GM19328 (cell line): ENCODE results near the gene NUCB2.

Source experiments
- ATAC-seq: cut with Tn5 transposase; IDR thresholded peaks from one replicate; pipeline ENCODE4 v1.9.1; 2021; ENCODE audit warnings: mild to moderate bottlenecking, moderate library complexity; ENCODE audit not compliant: unreplicated experiment

The NUCB2 gene

GRCh38 chr11:17379383-17380180 is 103.0 kb downstream of the NUCB2 start:
- ATAC-seq: no peak

GRCh38 chr11:17381156-17381555 is 104.6 kb downstream of the NUCB2 start:
- ATAC-seq: no peak
